Breast epithelium (tissue), 4 donors: ENCODE measurements around the gene ARL5B. TPM values are rescaled to one million over a fixed set of nuclear protein-coding genes. Genes with fewer than 3 reads are reported as not detected.
"Not testable (repeated sequence)": the region's sequence is repeated elsewhere in the genome, so short reads cannot be mapped to it uniquely, and the experiment has no call there.

ENCODE experiments used
- DNase-seq, 2 donors: peaks; one replicate each; pipeline ENCODE4 v3.0.0-alpha.2; 2019; ENCODE audit warnings: low spot score in 2 of 2
- H3K27ac ChIP-seq, 2 donors: fragments of 200-600 bp; sonication (generic) in 1 of 2; one replicate each; pipeline ENCODE4 v1.5.1; 2016 to 2019; ENCODE audit warnings: mild to moderate bottlenecking in 1 of 2
- H3K27me3 ChIP-seq, 2 donors: fragments of 200-600 bp; sonication (generic) in 1 of 2; one replicate each; pipeline versions ENCODE4 v1.5.1 to v1.6.0; 2017 to 2019; ENCODE audit warnings: control low read depth in 1 of 2, mild to moderate bottlenecking in 1 of 2
- H3K36me3 ChIP-seq: fragments of 200-600 bp; one replicate; pipeline ENCODE4 v1.5.1; 2019
- H3K4me1 ChIP-seq, 2 donors: fragments of 200-600 bp; sonication (generic); one replicate each; pipeline ENCODE4 v1.5.1; 2016 to 2019; ENCODE audit warnings: control low read depth in 1 of 2
- H3K4me3 ChIP-seq, 3 donors: fragments of 200-600 bp; sonication (generic); 1 replicate in 2 of 3; 2 replicates in 1 of 3; pipeline ENCODE4 v1.5.1; 2016 to 2019; ENCODE audit warnings: mild to moderate bottlenecking in 3 of 3, moderate library complexity in 2 of 3
- H3K9me3 ChIP-seq, 2 donors: fragments of 200-600 bp; sonication (generic) in 1 of 2; one replicate each; pipeline ENCODE4 v1.5.1; 2016 to 2019; ENCODE audit warnings: control low read depth in 1 of 2
- CTCF ChIP-seq, 3 donors: fragments of 450-650 bp; IDR thresholded peaks; one replicate each; pipeline ENCODE4 v1.5.1; 2016 to 2017; ENCODE audit warnings: antibody characterized with exemption in 3 of 3, mild to moderate bottlenecking in 3 of 3, moderate library complexity in 3 of 3
- POLR2A ChIP-seq: fragments of 450-650 bp; IDR thresholded peaks from one replicate; pipeline ENCODE4 v1.6.1; 2016; ENCODE audit warnings: antibody characterized with exemption, mild to moderate bottlenecking, moderate library complexity
- POLR2AphosphoS5 ChIP-seq, 3 donors: sonication (generic); formaldehyde crosslinking; IDR thresholded peaks; one replicate each; pipeline ENCODE4 v1.6.1; 2017; ENCODE audit warnings: antibody characterized with exemption in 3 of 3
- intact Hi-C: fragments of 100-400 bp; cut with DNase I; formaldehyde crosslinking; loops from one replicate; pipeline ENCODE4 v1.15.1; 2023; ENCODE audit warnings: low total_unique reads
- total RNA-seq, 3 donors: library from RNA; depleted of rRNA; stranded (reverse); fragments of >200 nt; gene quantifications; one replicate each; pipeline ENCODE4 v1.1.0, GENCODE V29; 2016

The ARL5B gene
- total RNA-seq, 3 donors from 2014 or later = 7.8 to 23.6 (median 15.4) TPM

- Histone ChIP-seq H3K36me3 (no peaks in the 10 kb centered on the region), H3K27me3 (no peaks in the 10 kb centered on the region), H3K4me1 (no peaks in the 10 kb centered on the region), H3K4me3 (no peak overlapping the region), H3K27ac (no peak overlapping the region), H3K9me3 (no peaks in the 10 kb centered on the region)
- DNase-seq = peak in 1 of 2 donors; percentile 34
- TF ChIP-seq CTCF (IDR thresholded peaks at IDR 0.05) (no peak), POLR2AphosphoS5 (IDR thresholded peaks at IDR 0.05) (no peak), POLR2A (no peak)
- intact Hi-C loops = loop anchor here (5.0 kb wide), 1 partner anchor 158 kb away; no protein-coding TSS in a partner anchor
Measured at GRCh38 chr10:18619016-18619415, 40.2 kb upstream of the ARL5B start.

GRCh38 chr10:18620856-18621255 is 38.4 kb upstream of the ARL5B start:
- no peak overlapping the region for H3K4me3 ChIP-seq
- TF ChIP-seq POLR2A (no peak), CTCF (IDR thresholded peaks at IDR 0.05) (no peak), POLR2AphosphoS5 (IDR thresholded peaks at IDR 0.05) (no peak)
- no peaks in the 10 kb centered on the region for H3K9me3 ChIP-seq
- H3K27ac ChIP-seq = no peak overlapping the region
- no peaks in the 10 kb centered on the region for H3K27me3 ChIP-seq
- no peak for DNase-seq
- H3K36me3 ChIP-seq = no peaks in the 10 kb centered on the region
- no peaks in the 10 kb centered on the region for H3K4me1 ChIP-seq
- intact Hi-C loops = no loop called here

GRCh38 chr10:18623671-18624070 is 35.6 kb upstream of the ARL5B start:
- H3K36me3 ChIP-seq, DNase-seq, H3K4me1 ChIP-seq, H3K27me3 ChIP-seq, H3K4me3 ChIP-seq, H3K27ac ChIP-seq, H3K9me3 ChIP-seq, intact Hi-C loops: not testable (repeated sequence)

GRCh38 chr10:18625886-18626285 is 33.3 kb upstream of the ARL5B start:
- Histone ChIP-seq H3K9me3 (no peaks in the 10 kb centered on the region), H3K4me1 (no peaks in the 10 kb centered on the region), H3K4me3 (no peak overlapping the region), H3K36me3 (no peaks in the 10 kb centered on the region), H3K27me3 (no peaks in the 10 kb centered on the region), H3K27ac (no peak overlapping the region)
- intact Hi-C loops = no loop called here
- no peak for DNase-seq
- TF ChIP-seq POLR2AphosphoS5 (IDR thresholded peaks at IDR 0.05) = no peak
- no peak for TF ChIP-seq CTCF (IDR thresholded peaks at IDR 0.05)
- TF ChIP-seq POLR2A = no peak

GRCh38 chr10:18627452-18628018 is 31.7 kb upstream of the ARL5B start:
- H3K4me1 ChIP-seq, H3K36me3 ChIP-seq, intact Hi-C loops, H3K27me3 ChIP-seq, H3K9me3 ChIP-seq: not testable (repeated sequence)
- peak; percentile 67 to 69 for DNase-seq
- H3K4me3 ChIP-seq = peak overlapping the region; percentile 48 to 75 (median 58)
- peak overlapping the region; percentile 82 to 90 for H3K27ac ChIP-seq

- H3K27me3 ChIP-seq, intact Hi-C loops, H3K9me3 ChIP-seq, H3K27ac ChIP-seq, DNase-seq, H3K36me3 ChIP-seq, H3K4me1 ChIP-seq, H3K4me3 ChIP-seq: not testable (repeated sequence)
Measured at GRCh38 chr10:18632500-18632899, 26.7 kb upstream of the ARL5B start.

- no peaks in the 10 kb centered on the region for H3K9me3 ChIP-seq
- H3K36me3 ChIP-seq = no peaks in the 10 kb centered on the region
- TF ChIP-seq POLR2A = no peak
- no peak for TF ChIP-seq POLR2AphosphoS5 (IDR thresholded peaks at IDR 0.05)
- no peak for TF ChIP-seq CTCF (IDR thresholded peaks at IDR 0.05)
- DNase-seq = no peak
- no peaks in the 10 kb centered on the region for H3K27me3 ChIP-seq
- H3K27ac ChIP-seq = no peak overlapping the region
- intact Hi-C loops = no loop called here
- H3K4me1 ChIP-seq = no peaks in the 10 kb centered on the region
- no peak overlapping the region for H3K4me3 ChIP-seq
Measured at GRCh38 chr10:18635995-18636394, 23.2 kb upstream of the ARL5B start.

- H3K36me3 ChIP-seq, H3K4me3 ChIP-seq, H3K9me3 ChIP-seq, H3K4me1 ChIP-seq, H3K27me3 ChIP-seq, DNase-seq, H3K27ac ChIP-seq, intact Hi-C loops: not testable (repeated sequence)
Measured at GRCh38 chr10:18637400-18637799, 21.8 kb upstream of the ARL5B start.

GRCh38 chr10:18639719-18640118 is 19.5 kb upstream of the ARL5B start:
- H3K9me3 ChIP-seq, H3K27ac ChIP-seq, DNase-seq, intact Hi-C loops, H3K4me3 ChIP-seq, H3K27me3 ChIP-seq, H3K4me1 ChIP-seq, H3K36me3 ChIP-seq: not testable (repeated sequence)
